ENCODE data around the gene DLK1. TPM values are rescaled to one million over a fixed set of nuclear protein-coding genes. Genes with fewer than 3 reads are reported as not detected.

DLK1 gene
- total RNA-seq, 1 donor from 2014 or later, result not detected

- no peak for DNase-seq (ENCODE audit: low read depth)
- Histone ChIP-seq H3K4me3 (ENCODE audit: low read depth, low read length) (no peak overlapping the region), H3K27me3 (ENCODE audit: control insufficient read depth, insufficient read depth, low read length) (peaks cover 1% of the 10 kb centered on the region), H3K36me3 (ENCODE audit: control insufficient read depth, insufficient read depth, low read length) (no peaks in the 10 kb centered on the region)
- TF ChIP-seq, protein P1, sequence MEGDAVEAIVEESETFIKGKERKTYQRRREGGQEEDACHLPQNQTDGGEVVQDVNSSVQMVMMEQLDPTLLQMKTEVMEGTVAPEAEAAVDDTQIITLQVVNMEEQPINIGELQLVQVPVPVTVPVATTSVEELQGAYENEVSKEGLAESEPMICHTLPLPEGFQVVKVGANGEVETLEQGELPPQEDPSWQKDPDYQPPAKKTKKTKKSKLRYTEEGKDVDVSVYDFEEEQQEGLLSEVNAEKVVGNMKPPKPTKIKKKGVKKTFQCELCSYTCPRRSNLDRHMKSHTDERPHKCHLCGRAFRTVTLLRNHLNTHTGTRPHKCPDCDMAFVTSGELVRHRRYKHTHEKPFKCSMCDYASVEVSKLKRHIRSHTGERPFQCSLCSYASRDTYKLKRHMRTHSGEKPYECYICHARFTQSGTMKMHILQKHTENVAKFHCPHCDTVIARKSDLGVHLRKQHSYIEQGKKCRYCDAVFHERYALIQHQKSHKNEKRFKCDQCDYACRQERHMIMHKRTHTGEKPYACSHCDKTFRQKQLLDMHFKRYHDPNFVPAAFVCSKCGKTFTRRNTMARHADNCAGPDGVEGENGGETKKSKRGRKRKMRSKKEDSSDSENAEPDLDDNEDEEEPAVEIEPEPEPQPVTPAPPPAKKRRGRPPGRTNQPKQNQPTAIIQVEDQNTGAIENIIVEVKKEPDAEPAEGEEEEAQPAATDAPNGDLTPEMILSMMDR (IDR thresholded peaks at IDR 0.05; ENCODE audit: insufficient read depth, low read length, poor library complexity, severe bottlenecking), result no peak
These were observed 13.6 kb downstream of the DLK1 start for GRCh38 chr14:100740196-100740825.

DNA sequence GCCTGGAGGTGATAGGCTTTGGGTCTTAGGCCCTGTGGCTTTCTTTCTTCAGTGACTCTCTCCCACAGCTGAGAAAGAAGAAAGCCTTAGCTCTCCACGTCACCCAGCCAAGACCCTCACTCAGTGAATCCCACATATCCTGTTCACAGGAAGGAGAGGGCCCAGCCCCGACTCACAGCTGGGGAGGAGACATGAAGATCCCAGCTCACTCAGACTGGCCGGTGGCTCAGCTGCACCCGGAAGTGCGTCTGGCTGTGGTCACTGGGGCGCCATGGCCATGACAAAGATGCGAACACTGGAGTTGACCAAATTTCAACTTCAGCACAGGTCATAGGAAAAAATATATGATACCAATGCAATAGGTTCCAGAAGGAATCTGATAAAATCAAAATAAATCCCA, 14.2 kb downstream of the DLK1 start:
- no peaks in the 10 kb centered on the region for H3K27me3 ChIP-seq (ENCODE audit: control insufficient read depth, insufficient read depth, low read length)
- TF ChIP-seq, protein P1 (IDR thresholded peaks at IDR 0.05; ENCODE audit: insufficient read depth, low read length, poor library complexity, severe bottlenecking), result no peak
- DNase-seq (ENCODE audit: low read depth), result no peak
- no peaks in the 10 kb centered on the region for H3K36me3 ChIP-seq (ENCODE audit: control insufficient read depth, insufficient read depth, low read length)
- no peak overlapping the region for H3K4me3 ChIP-seq (ENCODE audit: low read depth, low read length)

- H3K36me3 ChIP-seq (ENCODE audit: control insufficient read depth, insufficient read depth, low read length), result no peaks in the 10 kb centered on the region
- DNase-seq (ENCODE audit: low read depth), result no peak
- H3K27me3 ChIP-seq (ENCODE audit: control insufficient read depth, insufficient read depth, low read length), result no peaks in the 10 kb centered on the region
- TF ChIP-seq, protein P1 (IDR thresholded peaks at IDR 0.05; ENCODE audit: insufficient read depth, low read length, poor library complexity, severe bottlenecking), result no peak
- H3K4me3 ChIP-seq (ENCODE audit: low read depth, low read length), result no peak overlapping the region
These were observed 15.3 kb downstream of the DLK1 start for GRCh38 chr14:100741966-100742365.

DNA sequence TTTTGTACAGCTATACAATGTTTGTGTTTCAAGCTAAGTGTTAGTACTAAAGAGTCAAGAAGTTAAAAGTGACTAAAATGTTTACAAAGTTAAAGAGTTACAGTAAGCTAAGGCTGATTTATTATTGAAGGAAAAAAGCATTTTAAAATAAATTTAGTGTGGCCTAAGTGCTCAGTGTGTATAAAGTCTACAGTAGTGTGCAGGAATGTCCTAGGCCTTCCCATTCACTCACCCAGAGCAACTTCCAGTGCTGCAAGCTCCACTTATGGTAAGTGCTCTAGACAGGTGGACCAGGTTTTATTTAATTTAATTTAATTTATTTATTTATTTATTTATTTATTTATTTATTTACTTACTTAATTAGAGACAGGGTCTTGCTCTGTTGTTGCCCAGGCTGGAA, 19.6 kb downstream of the DLK1 start:
- TF ChIP-seq, protein P1 (IDR thresholded peaks at IDR 0.05; ENCODE audit: insufficient read depth, low read length, poor library complexity, severe bottlenecking), result no peak
- H3K4me3 ChIP-seq (ENCODE audit: low read depth, low read length), result no peak overlapping the region
- no peak for DNase-seq (ENCODE audit: low read depth)
- H3K36me3 ChIP-seq (ENCODE audit: control insufficient read depth, insufficient read depth, low read length), result no peaks in the 10 kb centered on the region
- H3K27me3 ChIP-seq (ENCODE audit: control insufficient read depth, insufficient read depth, low read length), result no peaks in the 10 kb centered on the region

DNA sequence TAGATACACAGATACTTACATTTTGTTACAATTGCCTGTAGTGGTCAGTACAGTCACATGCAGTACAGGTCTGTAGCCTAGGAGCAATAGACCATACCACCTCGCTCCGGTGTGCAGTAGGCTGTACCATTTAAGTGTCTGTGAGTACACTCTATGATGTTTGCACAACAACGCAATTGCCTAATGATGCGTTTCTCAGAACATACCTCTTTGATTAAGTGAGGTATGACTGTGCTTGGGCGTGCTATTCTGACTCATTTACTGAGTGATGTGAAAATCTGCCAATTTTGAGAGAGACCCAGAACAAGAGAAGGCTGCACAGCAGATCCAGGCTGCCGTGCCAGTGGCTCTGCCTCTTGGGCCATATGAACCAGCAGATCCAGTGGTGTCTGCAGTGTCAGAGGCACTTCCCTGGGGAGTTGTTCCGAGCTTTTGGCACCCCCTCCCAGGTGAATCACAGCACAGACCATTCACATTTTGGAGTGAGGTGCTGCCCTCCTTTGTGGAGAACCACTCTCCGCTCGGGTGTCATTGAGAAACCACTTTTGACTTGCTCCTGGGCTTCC, 20.4 kb downstream of the DLK1 start:
- TF ChIP-seq, protein P1 (IDR thresholded peaks at IDR 0.05; ENCODE audit: insufficient read depth, low read length, poor library complexity, severe bottlenecking), result no peak
- H3K4me3 ChIP-seq (ENCODE audit: low read depth, low read length), result no peak overlapping the region
- DNase-seq (ENCODE audit: low read depth), result peak; percentile 98
- H3K36me3 ChIP-seq (ENCODE audit: control insufficient read depth, insufficient read depth, low read length), result no peaks in the 10 kb centered on the region
- no peaks in the 10 kb centered on the region for H3K27me3 ChIP-seq (ENCODE audit: control insufficient read depth, insufficient read depth, low read length)

- no peak for DNase-seq (ENCODE audit: low read depth)
These were observed 21.0 kb downstream of the DLK1 start for GRCh38 chr14:100747736-100748135.

More at GRCh38 chr14:100747736-100748135, 21.0 kb downstream of the DLK1 start:
- Histone ChIP-seq H3K4me3 (ENCODE audit: low read depth, low read length) (no peak overlapping the region), H3K27me3 (ENCODE audit: control insufficient read depth, insufficient read depth, low read length) (no peaks in the 10 kb centered on the region), H3K36me3 (ENCODE audit: control insufficient read depth, insufficient read depth, low read length) (no peaks in the 10 kb centered on the region)
- TF ChIP-seq, protein P1 (IDR thresholded peaks at IDR 0.05; ENCODE audit: insufficient read depth, low read length, poor library complexity, severe bottlenecking), result no peak

Measured in kidney epithelial cell (primary cell).